Neural cell (in vitro differentiated cells): ENCODE measurements around the gene KRTAP9-2. TPM values are rescaled to one million over a fixed set of nuclear protein-coding genes. Genes with fewer than 3 reads are reported as not detected.

ENCODE experiments used
- H2AFZ ChIP-seq: fragments of 200-600, 300-800 bp; sonication (generic), shearing (Covaris generic); 2 replicates; pipeline ENCODE4 v1.6.0; 2014; ENCODE audit warnings: low read depth, mild to moderate bottlenecking, antibody characterized with exemption, low read length, moderate library complexity
- H3F3A ChIP-seq: fragments of 200-600 bp; shearing (Covaris generic); 2 replicates; pipeline ENCODE4 v1.6.1; 2016; ENCODE audit warnings: mild to moderate bottlenecking, moderate library complexity, mixed read lengths, antibody characterized with exemption, low read length; ENCODE audit not compliant: insufficient read depth, poor library complexity, severe bottlenecking
- H3K27ac ChIP-seq: fragments of 200-600, 300-800 bp; sonication (generic), shearing (Covaris generic); 2 replicates; pipeline ENCODE4 v1.5.1; 2014; ENCODE audit warnings: mild to moderate bottlenecking, low read length, moderate library complexity
- H3K27me3 ChIP-seq: fragments of 300-800, 200-600 bp; sonication (generic), shearing (Covaris generic); 2 replicates; pipeline ENCODE4 v1.6.0; 2014; ENCODE audit warnings: mild to moderate bottlenecking, low read depth, low read length, moderate library complexity; ENCODE audit not compliant: insufficient read depth
- H3K36me3 ChIP-seq: fragments of 300-800, 200-600 bp; sonication (generic), shearing (Covaris generic); 2 replicates; pipeline ENCODE4 v1.5.1; 2014; ENCODE audit warnings: mild to moderate bottlenecking, antibody characterized with exemption, low read length, moderate library complexity; ENCODE audit not compliant: insufficient read depth
- H3K4me2 ChIP-seq: fragments of 300-800, 200-600 bp; sonication (generic), shearing (Covaris generic); 2 replicates; pipeline ENCODE4 v1.6.0; 2014; ENCODE audit warnings: mild to moderate bottlenecking, low read length
- H3K4me3 ChIP-seq: fragments of 300-800, 200-600 bp; sonication (generic), shearing (Covaris generic); 2 replicates; pipeline ENCODE4 v1.5.1; 2014; ENCODE audit warnings: mild to moderate bottlenecking, low read length, moderate library complexity
- H3K79me2 ChIP-seq: fragments of 200-600 bp; shearing (Covaris generic); replicated peaks from 2 replicates; pipeline ENCODE4 v1.6.0; 2014; ENCODE audit warnings: mild to moderate bottlenecking, low read length, moderate library complexity; ENCODE audit not compliant: insufficient read depth
- H3K9ac ChIP-seq: fragments of 300-800, 200-600 bp; sonication (generic), shearing (Covaris generic); 2 replicates; pipeline ENCODE4 v1.6.1; 2016; ENCODE audit warnings: mild to moderate bottlenecking, low read length, mixed read lengths
- H3K9me2 ChIP-seq: fragments of 200-600 bp; shearing (Covaris generic); 2 replicates; pipeline ENCODE4 v1.6.1; 2016; ENCODE audit warnings: mild to moderate bottlenecking, low read length, mixed read lengths; ENCODE audit not compliant: insufficient read depth
- H3K9me3 ChIP-seq: fragments of 200-600, 300-800 bp; sonication (generic), shearing (Covaris generic); 2 replicates; pipeline ENCODE4 v1.6.1; 2016; ENCODE audit warnings: mild to moderate bottlenecking, mixed run types, low read length, moderate library complexity, mixed read lengths
- H4K20me1 ChIP-seq: fragments of 200-600 bp; shearing (Covaris generic); 2 replicates; pipeline ENCODE4 v1.6.1; 2016; ENCODE audit warnings: mild to moderate bottlenecking, mixed run types; ENCODE audit not compliant: insufficient read depth
- EP300 ChIP-seq: fragments of 450-650 bp; conservative IDR thresholded peaks from 2 replicates; pipeline ENCODE4 v1.6.1; 2014; ENCODE audit warnings: antibody characterized with exemption, mild to moderate bottlenecking, moderate library complexity; ENCODE audit not compliant: poor library complexity, severe bottlenecking
- MXI1 ChIP-seq: fragments of 450-650 bp; conservative IDR thresholded peaks from 2 replicates; pipeline ENCODE4 v1.6.1; 2014; ENCODE audit warnings: antibody characterized with exemption, mild to moderate bottlenecking; ENCODE audit not compliant: poor library complexity, severe bottlenecking
- POLR2AphosphoS5 ChIP-seq: IDR thresholded peaks from 2 replicates; pipeline ENCODE4 v1.6.1; 2012
- RAD21 ChIP-seq: fragments of 450-650 bp; conservative IDR thresholded peaks from 2 replicates; pipeline ENCODE4 v1.6.1; 2014; ENCODE audit warnings: antibody characterized with exemption, mild to moderate bottlenecking, moderate library complexity
- SMC3 ChIP-seq: fragments of 450-650 bp; conservative IDR thresholded peaks from 2 replicates; pipeline ENCODE4 v1.6.1; 2014; ENCODE audit warnings: antibody characterized with exemption, mild to moderate bottlenecking, moderate library complexity; ENCODE audit not compliant: poor library complexity
- TAF1 ChIP-seq: IDR thresholded peaks from 2 replicates; pipeline ENCODE4 v1.6.1; 2012; ENCODE audit warnings: low read depth
- polyA plus RNA-seq: library from polyadenylated mRNA; depleted of rRNA; stranded (reverse); fragments of >200 nt; gene quantifications from 2 replicates; pipeline ENCODE4 v1.2.3, GENCODE V29; 2014
- TF ChIP-seq, protein P1 (sequence below): IDR thresholded peaks from 2 replicates; pipeline ENCODE4 v1.6.1; 2012; ENCODE audit warnings: borderline replicate concordance
- TF ChIP-seq, protein P2 (sequence below): fragments of 450-650 bp; IDR thresholded peaks from 2 replicates; pipeline ENCODE4 v1.5.1; 2014; ENCODE audit warnings: antibody characterized with exemption, mild to moderate bottlenecking, moderate library complexity; ENCODE audit not compliant: poor library complexity, severe bottlenecking

The KRTAP9-2 gene
- polyA plus RNA-seq, 1 donor from 2014 or later, result not detected

DNA sequence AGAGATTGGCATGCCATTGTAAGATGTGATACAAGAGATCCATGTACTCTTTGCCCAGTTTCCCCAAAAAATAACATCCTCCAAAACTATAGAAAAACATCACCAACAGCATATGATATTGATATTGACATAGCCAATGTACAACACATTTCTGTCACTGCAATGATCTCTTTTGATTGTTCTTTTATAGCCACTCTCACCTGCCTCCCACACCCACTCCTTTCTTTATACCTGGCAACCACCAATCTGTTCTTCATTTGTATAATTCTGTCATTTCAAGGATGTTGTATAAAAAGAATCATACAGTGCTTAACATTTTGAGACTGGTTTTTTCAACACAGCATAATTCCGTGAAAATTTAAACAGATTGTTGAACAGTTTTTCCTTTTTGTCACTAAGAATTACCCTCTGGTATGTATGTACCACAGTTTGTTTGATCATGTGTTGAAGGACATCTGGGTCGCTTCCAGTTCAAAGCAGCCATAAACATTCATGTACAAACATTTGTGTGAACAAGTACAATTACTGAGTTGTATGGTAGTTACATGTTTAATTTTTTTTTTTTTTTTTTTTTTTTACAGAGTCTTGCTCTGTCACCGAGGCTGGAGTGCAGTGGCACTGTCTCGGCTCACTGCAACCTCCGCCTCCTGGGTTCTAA is 26.9 kb upstream of the KRTAP9-2 start:
- Histone ChIP-seq H3K9ac (no peak overlapping the region), H3K27ac (no peak overlapping the region), H3K36me3 (no peaks in the 10 kb centered on the region), H3K9me2 (no peaks in the 10 kb centered on the region), H3K4me2 (no peak overlapping the region), H3F3A (no peaks in the 10 kb centered on the region), H3K79me2 (no peaks in the 10 kb centered on the region), H2AFZ (no peak overlapping the region), H3K9me3 (no peaks in the 10 kb centered on the region), H4K20me1 (no peaks in the 10 kb centered on the region), H3K27me3 (no peaks in the 10 kb centered on the region), H3K4me3 (no peak overlapping the region)
- TF ChIP-seq POLR2AphosphoS5 (no peak), RAD21 (no peak), TAF1 (no peak), MXI1 (no peak), SMC3 (no peak), EP300 (no peak)
- TF ChIP-seq, protein P1, sequence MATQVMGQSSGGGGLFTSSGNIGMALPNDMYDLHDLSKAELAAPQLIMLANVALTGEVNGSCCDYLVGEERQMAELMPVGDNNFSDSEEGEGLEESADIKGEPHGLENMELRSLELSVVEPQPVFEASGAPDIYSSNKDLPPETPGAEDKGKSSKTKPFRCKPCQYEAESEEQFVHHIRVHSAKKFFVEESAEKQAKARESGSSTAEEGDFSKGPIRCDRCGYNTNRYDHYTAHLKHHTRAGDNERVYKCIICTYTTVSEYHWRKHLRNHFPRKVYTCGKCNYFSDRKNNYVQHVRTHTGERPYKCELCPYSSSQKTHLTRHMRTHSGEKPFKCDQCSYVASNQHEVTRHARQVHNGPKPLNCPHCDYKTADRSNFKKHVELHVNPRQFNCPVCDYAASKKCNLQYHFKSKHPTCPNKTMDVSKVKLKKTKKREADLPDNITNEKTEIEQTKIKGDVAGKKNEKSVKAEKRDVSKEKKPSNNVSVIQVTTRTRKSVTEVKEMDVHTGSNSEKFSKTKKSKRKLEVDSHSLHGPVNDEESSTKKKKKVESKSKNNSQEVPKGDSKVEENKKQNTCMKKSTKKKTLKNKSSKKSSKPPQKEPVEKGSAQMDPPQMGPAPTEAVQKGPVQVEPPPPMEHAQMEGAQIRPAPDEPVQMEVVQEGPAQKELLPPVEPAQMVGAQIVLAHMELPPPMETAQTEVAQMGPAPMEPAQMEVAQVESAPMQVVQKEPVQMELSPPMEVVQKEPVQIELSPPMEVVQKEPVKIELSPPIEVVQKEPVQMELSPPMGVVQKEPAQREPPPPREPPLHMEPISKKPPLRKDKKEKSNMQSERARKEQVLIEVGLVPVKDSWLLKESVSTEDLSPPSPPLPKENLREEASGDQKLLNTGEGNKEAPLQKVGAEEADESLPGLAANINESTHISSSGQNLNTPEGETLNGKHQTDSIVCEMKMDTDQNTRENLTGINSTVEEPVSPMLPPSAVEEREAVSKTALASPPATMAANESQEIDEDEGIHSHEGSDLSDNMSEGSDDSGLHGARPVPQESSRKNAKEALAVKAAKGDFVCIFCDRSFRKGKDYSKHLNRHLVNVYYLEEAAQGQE, result no peak
- TF ChIP-seq, protein P2, sequence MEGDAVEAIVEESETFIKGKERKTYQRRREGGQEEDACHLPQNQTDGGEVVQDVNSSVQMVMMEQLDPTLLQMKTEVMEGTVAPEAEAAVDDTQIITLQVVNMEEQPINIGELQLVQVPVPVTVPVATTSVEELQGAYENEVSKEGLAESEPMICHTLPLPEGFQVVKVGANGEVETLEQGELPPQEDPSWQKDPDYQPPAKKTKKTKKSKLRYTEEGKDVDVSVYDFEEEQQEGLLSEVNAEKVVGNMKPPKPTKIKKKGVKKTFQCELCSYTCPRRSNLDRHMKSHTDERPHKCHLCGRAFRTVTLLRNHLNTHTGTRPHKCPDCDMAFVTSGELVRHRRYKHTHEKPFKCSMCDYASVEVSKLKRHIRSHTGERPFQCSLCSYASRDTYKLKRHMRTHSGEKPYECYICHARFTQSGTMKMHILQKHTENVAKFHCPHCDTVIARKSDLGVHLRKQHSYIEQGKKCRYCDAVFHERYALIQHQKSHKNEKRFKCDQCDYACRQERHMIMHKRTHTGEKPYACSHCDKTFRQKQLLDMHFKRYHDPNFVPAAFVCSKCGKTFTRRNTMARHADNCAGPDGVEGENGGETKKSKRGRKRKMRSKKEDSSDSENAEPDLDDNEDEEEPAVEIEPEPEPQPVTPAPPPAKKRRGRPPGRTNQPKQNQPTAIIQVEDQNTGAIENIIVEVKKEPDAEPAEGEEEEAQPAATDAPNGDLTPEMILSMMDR, result no peak

DNA sequence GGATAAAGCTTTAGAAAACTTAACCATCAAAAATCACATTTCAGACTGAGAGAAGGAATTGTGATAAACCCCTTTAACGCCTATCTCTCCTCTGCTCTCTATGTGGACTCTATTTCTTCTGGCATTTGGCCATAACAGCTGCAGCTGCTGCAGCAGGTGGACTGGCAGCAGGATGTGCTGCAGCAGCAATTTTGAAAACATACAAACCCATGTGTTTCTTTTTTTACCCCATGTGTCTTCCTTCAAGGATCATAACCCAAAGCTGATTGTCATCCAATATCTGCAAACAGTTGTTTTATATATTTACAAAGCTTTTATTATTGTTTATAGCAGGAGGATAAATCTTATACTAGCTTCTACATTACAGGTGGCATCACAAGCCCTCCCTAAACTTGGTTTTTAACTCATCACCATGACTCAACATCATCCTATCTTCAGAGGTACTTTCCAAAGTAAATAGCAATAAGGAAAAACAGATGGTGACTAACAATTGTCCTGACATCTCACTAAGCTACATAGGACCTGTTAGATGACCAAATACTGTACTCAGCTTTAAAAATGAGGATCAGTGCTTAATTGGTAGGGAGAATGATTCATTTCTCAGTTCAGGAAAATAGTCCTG is 14.5 kb upstream of the KRTAP9-2 start:
- Histone ChIP-seq H3K79me2 (no peaks in the 10 kb centered on the region), H3K27me3 (no peaks in the 10 kb centered on the region), H2AFZ (no peak overlapping the region), H3K4me3 (no peak overlapping the region), H3F3A (no peaks in the 10 kb centered on the region), H3K9ac (no peak overlapping the region), H3K9me3 (no peaks in the 10 kb centered on the region), H3K4me2 (no peak overlapping the region), H3K27ac (no peak overlapping the region), H3K36me3 (no peaks in the 10 kb centered on the region), H3K9me2 (no peaks in the 10 kb centered on the region), H4K20me1 (no peaks in the 10 kb centered on the region)
- TF ChIP-seq POLR2AphosphoS5, result no peak
- TF ChIP-seq MXI1, result no peak
- TF ChIP-seq, protein P1, result no peak
- TF ChIP-seq EP300, result no peak
- TF ChIP-seq, protein P2, result no peak
- no peak for TF ChIP-seq SMC3
- no peak for TF ChIP-seq TAF1
